ENCODE data around the gene GPATCH2L. TPM values are rescaled to one million over a fixed set of nuclear protein-coding genes. Genes with fewer than 3 reads are reported as not detected.

GPATCH2L gene
- polyA plus RNA-seq, 1 donor = 23.0 TPM

GRCh38 chr14:76136476-76137110 lies 15.1 kb upstream of the GPATCH2L start:
- DNase-seq = no peak

GRCh38 chr14:76138119-76138757 lies 13.5 kb upstream of the GPATCH2L start:
- no peak for DNase-seq

GRCh38 chr14:76138758-76139723 lies 12.7 kb upstream of the GPATCH2L start:
- DNase-seq = no peak

GRCh38 chr14:76143642-76144041 lies 8.1 kb upstream of the GPATCH2L start:
- no peak for DNase-seq

GRCh38 chr14:76146976-76147375 lies 4.7 kb upstream of the GPATCH2L start:
- no peak for DNase-seq

GRCh38 chr14:76149196-76149595 lies 2.5 kb upstream of the GPATCH2L start:
- DNase-seq = no peak

GRCh38 chr14:76152333-76152681 lies 585 bp downstream of the GPATCH2L start:
- DNase-seq = peak; percentile 55

- DNase-seq = no peak
Measured at GRCh38 chr14:76153919-76154318, 2.2 kb downstream of the GPATCH2L start.

- no peak for DNase-seq
Measured at GRCh38 chr14:76154539-76155126, 2.9 kb downstream of the GPATCH2L start.

- DNase-seq = no peak
Measured at GRCh38 chr14:76163668-76164363, 12.1 kb downstream of the GPATCH2L start.

- no peak for DNase-seq
Measured at GRCh38 chr14:76168531-76168930, 16.8 kb downstream of the GPATCH2L start.

GRCh38 chr14:76169776-76170175 lies 18.1 kb downstream of the GPATCH2L start:
- DNase-seq = no peak

- no peak for DNase-seq
Measured at GRCh38 chr14:76174982-76175381, 23.3 kb downstream of the GPATCH2L start.

- no peak for DNase-seq
Measured at GRCh38 chr14:76175942-76176341, 24.2 kb downstream of the GPATCH2L start.

- no peak for DNase-seq
Measured at GRCh38 chr14:76181546-76181945, 29.8 kb downstream of the GPATCH2L start.

- no peak for DNase-seq
Measured at GRCh38 chr14:76186308-76187027, 34.7 kb downstream of the GPATCH2L start.

- no peak for DNase-seq
Measured at GRCh38 chr14:76191297-76191696, 39.6 kb downstream of the GPATCH2L start.

- no peak for DNase-seq
Measured at GRCh38 chr14:76193696-76194095, 42.0 kb downstream of the GPATCH2L start.

GRCh38 chr14:76194327-76194726 lies 42.6 kb downstream of the GPATCH2L start:
- DNase-seq = no peak

GRCh38 chr14:76195003-76195402 lies 43.3 kb downstream of the GPATCH2L start:
- no peak for DNase-seq

- no peak for DNase-seq
Measured at GRCh38 chr14:76196980-76197695, 45.4 kb downstream of the GPATCH2L start.

Data from hindlimb muscle (tissue), 1 donor.